GM19468 (cell line): Measurements from ENCODE around the gene PLCH1.
"Not testable (repeated sequence)": the region's sequence is repeated elsewhere in the genome, so short reads cannot be mapped to it uniquely, and the experiment has no call there.

Experiments
- ATAC-seq: cut with Tn5 transposase; IDR thresholded peaks from one replicate; pipeline ENCODE4 v1.9.1; 2021; ENCODE audit warnings: mild to moderate bottlenecking, moderate library complexity, moderate number of reproducible peaks; ENCODE audit not compliant: unreplicated experiment; ENCODE audit errors: extremely low read depth

PLCH1 gene

DNA sequence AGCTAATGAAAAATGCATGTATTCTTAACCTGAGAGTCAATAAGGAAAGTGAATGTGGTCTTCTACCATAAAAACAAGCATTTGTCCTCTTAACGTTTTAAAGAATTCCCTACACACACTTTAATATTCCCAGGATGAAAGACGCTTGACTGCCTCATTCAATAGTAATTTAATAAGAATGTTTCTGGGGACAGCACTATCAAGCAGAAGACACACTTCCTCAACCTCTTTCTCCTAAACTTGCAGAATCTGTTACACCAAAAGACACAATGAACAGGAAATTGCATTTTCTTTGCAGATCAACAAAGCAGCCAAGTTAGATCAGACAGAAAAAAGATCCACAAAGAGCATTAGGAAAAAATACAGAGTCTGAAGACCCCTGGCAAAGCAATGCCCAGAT is 97.7 kb downstream of the PLCH1 start:
- no peak for ATAC-seq

DNA sequence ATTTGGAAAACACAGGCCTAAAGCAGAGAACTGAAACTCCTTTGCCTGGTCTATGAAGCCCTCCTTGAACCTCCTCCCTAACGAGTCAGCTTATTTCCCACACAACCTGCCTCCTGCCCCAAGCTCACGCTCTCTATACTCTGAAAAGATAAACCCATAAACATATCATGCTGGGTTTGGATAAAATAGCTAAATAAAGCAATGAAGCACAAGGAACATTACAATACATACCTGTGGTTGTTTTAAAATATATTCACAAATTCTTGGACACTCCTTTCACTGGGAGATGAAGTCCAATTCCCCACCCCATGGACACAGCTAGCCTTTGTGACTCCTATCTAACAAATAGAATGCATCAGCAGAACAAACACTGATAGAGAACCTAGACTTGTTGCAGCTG is 98.2 kb downstream of the PLCH1 start:
- ATAC-seq, result no peak

DNA sequence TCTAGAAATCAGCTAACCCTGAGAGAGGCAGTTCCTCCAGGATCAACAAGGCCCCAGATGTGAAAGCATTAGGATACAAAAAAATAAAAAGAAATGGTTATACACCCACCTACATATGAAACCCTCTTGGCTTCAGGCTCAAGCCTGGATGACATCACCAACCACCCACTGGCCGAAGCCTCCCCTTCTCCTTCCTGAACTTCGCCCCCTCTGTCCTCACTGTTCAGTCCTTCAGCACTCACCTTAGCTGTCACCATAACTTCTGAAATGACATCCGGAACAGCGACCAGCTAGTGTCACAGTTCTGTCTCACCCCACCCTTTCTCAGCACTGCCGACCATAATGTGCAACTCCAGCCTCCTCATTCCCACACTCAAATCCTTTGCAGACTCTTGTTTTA is 98.7 kb downstream of the PLCH1 start:
- no peak for ATAC-seq

DNA sequence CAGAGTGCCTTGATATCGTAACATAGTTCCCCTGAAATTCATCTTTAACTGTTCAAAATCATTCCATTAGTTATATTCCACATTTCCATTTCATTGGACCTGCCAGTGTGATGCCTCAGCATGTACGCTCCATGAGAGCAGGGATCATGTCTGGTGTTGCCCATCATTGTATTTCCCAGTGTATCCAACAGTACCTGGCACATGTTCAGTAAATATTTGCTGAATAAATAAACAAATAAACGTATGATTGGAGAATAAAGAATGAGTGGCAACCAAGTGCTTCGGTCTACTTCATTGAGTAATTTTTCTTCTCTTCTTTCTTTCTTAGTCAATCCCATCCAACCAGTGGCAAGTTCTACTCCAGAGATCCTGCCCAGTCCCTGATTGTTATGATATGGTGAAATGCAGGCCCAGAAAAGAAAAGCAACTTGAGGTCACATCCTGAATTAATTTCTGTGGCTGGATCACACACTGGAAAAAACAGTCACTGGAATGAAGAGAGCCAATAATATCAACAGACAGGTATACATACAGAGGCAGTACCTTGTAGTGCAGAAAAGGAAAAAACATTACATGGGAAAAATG is 101.2 kb downstream of the PLCH1 start:
- no peak for ATAC-seq

DNA sequence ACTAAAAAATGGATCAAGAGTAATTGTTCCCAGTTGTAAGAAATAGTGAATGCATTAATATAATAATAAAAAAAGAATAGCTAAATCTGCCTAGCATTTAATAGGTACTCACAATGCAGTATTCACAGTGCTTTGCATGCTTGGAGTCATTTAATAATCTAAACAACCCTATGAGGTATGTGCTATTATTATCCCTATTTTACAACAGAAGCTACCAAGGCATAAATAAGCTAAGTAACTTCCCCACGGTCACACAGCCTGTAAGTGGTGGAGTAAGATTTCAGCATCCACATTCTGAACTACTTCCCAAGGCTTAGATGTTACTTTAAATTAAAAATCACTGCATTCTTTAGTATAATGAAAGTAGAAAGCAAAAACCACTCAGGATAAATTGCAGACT is 102.9 kb downstream of the PLCH1 start:
- no peak for ATAC-seq

DNA sequence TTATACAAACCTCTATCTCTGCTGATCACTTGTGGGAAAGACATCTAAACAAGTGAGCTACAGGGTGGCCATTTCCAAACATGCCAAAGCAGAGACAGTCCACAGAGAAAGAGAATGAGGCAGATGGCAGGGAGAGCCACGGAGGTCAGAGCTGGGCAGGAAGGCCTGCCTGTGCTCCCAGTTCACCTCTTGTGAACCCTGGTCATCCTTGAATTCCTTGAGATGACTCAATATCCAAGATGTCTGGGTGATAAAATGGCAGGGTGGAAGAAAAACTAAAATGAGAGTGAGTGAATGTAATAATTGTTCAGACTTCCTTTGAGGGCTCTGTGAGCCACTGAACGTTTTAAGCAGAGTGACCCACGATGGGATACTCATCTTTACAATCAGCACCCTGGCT is 104.8 kb downstream of the PLCH1 start:
- ATAC-seq, result no peak

DNA sequence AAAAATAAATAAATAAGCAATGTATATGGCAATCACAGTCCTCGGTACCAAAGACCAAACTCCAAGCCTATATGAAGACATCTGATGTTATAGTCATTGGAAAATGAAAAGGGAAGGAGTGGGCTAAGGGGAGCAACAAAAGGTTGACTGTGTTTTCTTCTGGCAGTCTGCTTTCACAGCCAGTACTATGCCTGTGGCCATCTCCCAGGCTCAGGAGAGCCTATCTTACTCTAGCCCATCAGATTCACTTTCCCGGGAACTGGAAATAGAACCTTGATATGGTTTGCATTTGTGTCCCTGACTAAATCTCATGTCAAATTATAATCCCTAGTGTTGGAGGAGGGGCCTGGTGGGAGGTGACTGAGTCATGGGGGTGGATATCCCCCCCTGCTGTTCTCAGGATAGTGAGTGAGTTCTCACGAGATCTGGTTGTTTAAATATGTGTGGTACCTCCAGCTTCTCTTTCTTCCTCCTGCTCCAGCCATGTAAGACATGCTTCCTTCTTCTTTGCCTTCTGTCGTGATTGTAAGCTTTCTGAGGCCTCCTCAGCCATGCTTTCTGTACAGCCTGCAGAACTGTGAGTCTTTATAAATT is 105.3 kb downstream of the PLCH1 start:
- ATAC-seq, result no peak

DNA sequence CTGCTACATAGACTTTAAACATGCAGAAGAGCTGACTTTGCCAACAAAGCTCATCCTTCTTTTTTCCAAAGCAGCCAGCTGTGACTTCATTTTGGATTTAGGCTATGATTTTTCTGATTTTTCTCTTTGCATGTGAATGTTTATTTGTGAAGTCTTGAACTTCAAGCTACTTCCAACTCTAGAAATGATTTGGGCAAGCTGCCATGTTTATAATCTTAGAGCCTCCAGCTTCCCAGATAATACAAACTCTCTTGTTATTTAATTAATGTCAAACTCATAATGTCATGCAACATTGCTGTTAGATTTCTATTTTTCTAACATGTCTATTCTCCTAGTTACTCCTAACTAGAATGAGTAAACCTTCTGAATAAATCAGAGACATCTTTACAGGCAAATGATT is 106.4 kb downstream of the PLCH1 start:
- ATAC-seq, result not testable (repeated sequence)

DNA sequence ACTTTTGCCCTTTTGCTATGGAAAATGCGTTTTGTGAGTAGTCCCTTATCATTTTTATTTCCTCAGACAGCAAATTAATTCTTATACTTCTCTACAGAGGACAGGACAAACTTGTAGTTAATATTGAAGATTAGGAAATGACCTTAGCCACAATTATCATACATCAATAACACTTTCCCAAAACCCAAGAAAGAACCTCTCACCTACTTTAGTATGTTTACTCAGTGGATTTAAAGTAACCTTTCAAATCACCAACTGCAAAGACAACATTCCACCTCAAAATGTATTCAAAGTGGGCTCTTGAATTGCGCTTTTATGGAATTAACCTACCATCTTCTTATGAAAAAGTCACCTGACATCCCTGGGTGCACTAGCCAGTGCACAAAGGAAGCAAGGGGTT is 107.3 kb downstream of the PLCH1 start:
- ATAC-seq, result no peak

DNA sequence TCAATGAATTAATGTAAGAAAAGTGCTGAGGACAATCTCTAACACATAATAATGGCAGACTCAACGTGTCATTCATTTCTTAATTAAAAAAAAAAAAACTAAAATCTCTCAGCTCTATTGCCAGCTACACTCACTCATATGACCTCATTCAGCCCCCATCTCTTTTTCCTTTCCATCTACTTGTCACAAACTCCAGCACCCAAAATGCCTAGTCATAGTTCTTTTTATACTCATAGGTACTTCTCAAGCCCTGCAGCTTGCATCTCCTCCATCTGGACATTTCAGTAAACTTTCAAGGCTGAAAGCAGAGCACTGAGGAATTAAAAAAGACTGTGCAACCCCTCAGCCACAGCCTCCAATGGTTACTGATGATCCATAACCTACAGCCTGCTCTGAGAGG is 109.8 kb downstream of the PLCH1 start:
- ATAC-seq, result no peak

DNA sequence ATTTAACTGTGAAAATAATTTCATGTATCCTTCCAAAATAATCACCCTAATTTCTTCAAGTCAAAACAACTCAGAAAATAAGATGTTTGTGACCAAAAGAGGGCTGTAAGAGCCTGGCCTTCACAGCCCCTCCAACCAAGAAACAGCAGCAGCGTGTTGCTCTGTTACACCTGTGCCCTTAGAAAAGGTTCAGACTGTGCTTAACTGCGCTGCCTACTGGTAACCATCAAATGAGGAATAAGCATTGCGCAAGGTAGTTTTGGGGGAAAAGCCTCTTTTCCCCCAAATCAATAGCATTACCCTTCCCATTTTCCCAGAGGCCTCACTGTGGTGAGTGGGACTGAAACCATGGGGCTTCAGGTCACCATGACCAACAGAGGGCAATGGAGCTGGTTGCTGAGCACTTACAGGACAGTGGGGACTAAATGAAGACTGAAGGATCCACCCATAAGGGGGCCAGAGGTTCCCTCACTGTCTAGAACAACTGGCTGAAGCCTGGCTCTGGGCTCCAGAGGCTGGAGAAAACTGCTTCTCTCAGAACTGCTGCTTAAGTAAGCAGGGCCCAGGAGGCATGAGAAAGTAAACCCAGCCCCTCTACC is 110.7 kb downstream of the PLCH1 start:
- no peak for ATAC-seq

DNA sequence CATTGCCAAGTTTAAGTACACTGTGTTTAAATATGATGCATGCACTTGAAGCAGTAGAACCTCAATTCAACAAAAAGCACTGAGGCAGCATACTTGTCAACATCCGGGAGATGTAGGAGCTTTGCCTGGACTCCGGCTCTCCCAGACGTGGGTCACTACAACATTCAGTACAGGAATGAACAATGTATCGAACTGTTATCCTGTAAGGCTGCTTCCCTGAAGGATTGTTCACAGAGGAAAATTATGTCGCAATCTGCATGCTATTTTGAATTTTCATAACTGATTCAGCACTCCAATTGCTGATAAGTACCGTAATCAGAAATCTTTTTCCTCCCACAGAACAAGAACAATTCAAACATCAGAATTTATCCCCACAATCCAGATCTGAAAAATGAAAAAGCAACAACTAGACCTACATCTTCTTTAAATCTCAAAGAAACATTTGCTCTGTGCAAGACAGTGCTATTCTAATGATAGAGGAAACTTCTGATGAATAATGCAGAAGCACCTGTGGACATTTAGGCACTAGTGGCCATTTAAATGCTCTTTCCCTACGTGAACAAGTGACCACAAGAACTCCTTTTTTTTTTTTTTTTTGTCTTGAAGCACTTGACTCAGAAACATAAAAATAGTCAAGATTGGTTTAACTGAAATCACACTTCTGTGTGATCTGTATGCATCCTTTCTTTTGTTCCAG is 113.4 kb downstream of the PLCH1 start:
- no peak for ATAC-seq

DNA sequence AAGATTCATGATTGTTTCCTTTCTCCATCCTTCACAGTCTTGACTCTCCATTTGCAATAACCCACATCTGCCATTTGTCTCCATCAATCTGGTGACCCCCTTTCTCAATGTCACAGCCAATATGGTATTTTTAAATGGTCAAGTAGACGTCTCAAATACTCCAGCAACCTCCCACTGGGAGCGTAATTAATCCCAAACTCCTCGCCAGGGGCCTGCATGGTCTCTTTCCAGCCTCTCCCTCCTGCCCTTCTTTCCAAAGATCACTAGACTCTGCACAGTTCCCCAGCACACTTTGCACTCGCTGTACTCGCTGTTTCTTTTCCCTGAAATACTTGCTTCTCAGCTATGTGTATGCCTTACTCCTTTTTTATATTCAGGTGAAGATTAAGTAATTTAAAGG is 115.3 kb downstream of the PLCH1 start:
- ATAC-seq, result no peak

DNA sequence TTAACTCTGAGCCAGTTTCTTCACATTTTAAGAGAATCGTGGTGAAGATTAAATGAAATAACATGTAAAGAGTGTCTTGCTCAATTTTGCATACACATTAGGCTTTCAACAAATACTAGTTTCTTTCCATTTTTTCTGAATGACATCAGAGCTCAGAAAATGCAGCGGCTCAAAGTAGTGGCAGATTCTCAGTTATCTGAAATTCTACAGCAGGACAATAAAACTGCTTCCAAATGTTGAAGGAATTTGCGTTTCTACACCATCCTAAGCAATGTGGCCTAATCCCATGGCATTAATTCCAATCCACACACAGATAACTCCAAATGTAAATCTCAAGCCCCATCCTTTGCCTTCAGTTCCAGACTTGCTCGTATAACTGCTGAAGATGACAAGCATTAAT is 115.8 kb downstream of the PLCH1 start:
- ATAC-seq, result no peak

DNA sequence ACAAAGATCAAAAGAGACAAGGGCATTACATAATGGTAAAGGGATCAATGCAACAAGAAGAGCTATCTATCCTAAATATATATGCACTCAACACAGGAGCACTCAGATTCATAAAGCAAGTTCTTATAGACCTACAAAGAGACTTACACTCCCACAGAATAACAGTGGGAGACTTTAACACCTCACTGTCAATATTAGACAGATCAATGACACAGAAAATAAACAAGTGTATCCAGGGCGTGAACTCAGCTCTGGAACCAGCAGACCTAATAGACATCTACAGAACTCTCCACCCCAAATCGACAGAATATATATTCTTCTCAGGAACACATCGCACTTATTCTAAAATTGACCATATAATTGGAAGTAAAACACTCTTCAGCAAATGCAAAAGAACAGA is 122.2 kb downstream of the PLCH1 start:
- ATAC-seq, result not testable (repeated sequence)

DNA sequence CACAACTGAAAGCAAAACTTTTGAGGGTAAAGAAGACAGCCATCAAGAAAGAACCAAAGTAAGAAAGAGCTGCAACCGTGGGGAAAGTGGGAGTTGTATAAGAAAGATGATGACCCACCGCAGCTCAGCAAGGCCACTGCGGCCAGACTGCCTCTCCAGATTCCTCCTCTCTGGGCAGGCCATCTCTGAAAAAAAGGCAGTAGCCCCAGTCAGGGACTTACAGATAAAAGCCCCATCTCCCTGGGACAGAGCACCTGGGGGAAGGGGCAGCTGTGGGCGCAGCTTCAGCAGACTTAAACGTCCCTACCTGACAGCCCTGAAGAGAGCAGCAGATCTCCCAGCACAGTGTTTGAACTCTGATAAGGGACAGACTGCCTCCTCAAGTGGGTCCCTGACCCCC is 124.3 kb downstream of the PLCH1 start:
- not testable (repeated sequence) for ATAC-seq

DNA sequence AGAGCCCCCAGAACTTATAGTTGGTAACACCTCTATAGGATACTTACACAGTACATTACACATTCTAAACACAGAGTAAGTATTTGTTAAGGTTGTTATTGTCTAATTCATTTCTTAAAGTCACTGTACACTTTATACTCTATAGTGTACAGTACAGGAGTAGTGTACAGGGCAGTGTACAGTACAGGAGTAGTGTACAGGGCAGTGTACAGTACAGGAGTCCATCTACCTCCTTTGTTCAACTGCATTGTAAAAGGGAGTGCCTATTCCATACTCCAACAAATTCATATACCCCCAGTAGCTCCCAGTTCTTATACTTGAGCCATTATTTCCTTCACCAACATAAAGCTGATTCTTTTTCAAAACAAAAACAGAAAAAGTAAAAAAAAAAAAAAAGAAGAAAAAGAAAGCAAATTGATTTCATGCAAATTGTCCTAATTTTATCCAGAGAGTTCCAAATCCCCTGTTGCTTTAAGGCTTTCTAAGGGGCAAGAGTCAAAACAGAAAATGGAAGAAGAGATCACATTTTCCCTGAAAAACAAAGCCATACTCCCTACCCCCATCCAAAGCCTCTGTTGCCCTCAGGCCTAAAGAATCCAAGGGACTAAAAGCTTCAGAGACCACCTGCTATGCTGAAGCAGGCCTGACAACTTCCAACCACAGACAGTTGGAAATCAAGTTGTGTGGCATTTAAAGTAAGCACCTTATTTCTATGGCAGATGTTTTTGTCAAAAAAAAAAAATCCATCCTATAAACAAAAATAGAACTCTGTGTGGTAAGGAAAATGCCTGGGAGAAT is 125.6 kb downstream of the PLCH1 start:
- ATAC-seq, result no peak

DNA sequence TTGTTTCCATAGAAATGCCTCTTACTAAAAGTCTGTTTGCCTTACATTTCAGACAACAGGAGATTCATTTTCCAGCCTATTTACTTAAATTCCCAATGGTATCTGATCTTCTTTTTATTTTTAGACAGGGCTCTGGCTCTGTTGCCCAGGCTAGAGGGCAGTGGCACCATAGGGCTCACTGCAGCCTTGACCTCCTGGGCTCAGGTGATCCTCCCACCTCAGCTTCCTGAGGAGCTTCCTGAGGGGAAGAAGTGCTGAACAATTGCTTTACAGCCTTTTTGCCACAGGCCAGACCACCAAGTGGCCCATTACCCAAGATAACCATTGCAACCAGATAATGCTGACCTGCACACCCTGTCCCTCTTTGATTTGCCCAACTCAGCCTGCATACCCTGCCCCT is 126.3 kb downstream of the PLCH1 start:
- ATAC-seq, result no peak

DNA sequence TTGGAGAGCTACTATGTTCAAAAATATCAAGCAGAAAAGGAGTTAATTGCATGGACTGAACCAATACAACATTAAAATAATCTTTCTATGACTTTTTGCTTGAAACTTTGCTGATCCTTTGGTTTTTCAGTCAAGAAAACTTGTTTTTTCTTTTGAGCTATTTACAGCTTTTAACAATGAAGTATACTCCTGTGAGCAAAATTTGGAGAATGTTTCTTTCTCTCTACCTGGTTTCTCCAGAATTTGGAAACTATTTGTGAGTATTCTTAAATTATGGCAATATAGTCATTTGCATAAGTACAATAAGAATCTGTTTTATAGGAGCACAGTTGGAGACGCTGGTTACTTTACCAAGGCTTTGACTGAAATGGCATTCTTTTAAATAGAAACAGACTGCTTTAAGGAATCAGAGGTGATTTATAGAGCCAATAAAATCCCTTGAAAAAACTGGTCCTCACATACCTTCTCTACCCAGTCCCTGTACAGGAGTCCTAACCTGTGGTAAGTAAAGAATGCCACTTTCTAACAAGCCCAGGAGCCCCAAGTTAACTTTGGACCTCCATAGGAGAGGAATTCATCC is 127.4 kb downstream of the PLCH1 start:
- ATAC-seq, result no peak

DNA sequence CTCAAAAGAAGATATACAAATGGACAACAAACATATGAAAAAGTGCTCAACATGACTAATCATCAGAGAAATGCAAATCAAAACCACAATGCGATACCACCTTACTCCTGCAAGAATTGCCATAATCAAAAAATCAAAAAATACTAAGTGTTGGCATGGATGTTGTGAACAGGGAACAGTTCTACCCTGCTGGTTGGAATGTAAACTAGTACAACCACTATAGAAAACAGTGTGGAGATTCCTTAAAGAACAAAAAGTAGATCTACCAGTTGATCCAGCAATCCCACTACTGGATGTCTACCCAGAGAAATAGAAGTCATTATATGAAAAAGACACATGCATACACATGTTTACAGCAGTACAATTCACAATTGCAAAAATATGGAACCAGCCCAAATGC is 129.7 kb downstream of the PLCH1 start:
- ATAC-seq, result not testable (repeated sequence)
